Activated CD4-positive, alpha-beta T cell treated with anti-CD3 and anti-CD28 coated beads, Interleukin-2, amount 10 ng/mL, durations not matched to agents 24 days and 14 days (primary cell): ENCODE measurements around the gene DUSP10. TPM values are rescaled to one million over a fixed set of nuclear protein-coding genes. Genes with fewer than 3 reads are reported as not detected.
A peak's percentile ranks its signal among the peaks of the same experiment; 100 is the strongest.

Experiments used
- DNase-seq: peaks from one replicate; pipeline ENCODE4 v3.0.0; 2022
- H3K27ac Mint-ChIP-seq: one replicate; pipeline ENCODE4 v1.8.0; 2022; ENCODE audit warnings: mild to moderate bottlenecking, mixed read lengths
- H3K27me3 Mint-ChIP-seq: one replicate; pipeline ENCODE4 v1.8.0; 2022; ENCODE audit warnings: mixed read lengths
- H3K36me3 Mint-ChIP-seq: one replicate; pipeline ENCODE4 v1.8.0; 2022; ENCODE audit warnings: low read depth, mild to moderate bottlenecking, mixed read lengths
- H3K4me1 Mint-ChIP-seq: one replicate; pipeline ENCODE4 v1.8.0; 2021; ENCODE audit warnings: mixed read lengths
- H3K4me3 Mint-ChIP-seq: one replicate; pipeline ENCODE4 v1.8.0; 2022; ENCODE audit warnings: mild to moderate bottlenecking, moderate library complexity, mixed read lengths
- H3K9me3 Mint-ChIP-seq: one replicate; pipeline ENCODE4 v1.8.0; 2021; ENCODE audit warnings: mixed read lengths
- intact Hi-C: fragments of 100-400 bp; cut with micrococcal nuclease; formaldehyde crosslinking; loops from one replicate; pipeline ENCODE4 v1.15.1; 2023
- total RNA-seq: library from RNA; stranded (reverse); gene quantifications from 2 replicates; pipeline ENCODE4 v1.2.3, GENCODE V29; 2022

DUSP10 gene
- total RNA-seq, 1 donor from 2014 or later, result 13.5 TPM

GRCh38 chr1:221735999-221736398 is 5.9 kb downstream of the DUSP10 start:
- intact Hi-C loops, result no loop called here
- Mint-ChIP-seq H3K4me3 (peak overlapping the region; percentile 9), H3K36me3 (peaks cover 70% of the 10 kb centered on the region), H3K9me3 (peaks cover 20% of the 10 kb centered on the region), H3K27me3 (no peaks in the 10 kb centered on the region), H3K27ac (no peak overlapping the region), H3K4me1 (peaks cover 63% of the 10 kb centered on the region)
- no peak for DNase-seq

GRCh38 chr1:221734187-221734586 is 7.7 kb downstream of the DUSP10 start:
- no peak for DNase-seq
- peaks cover 73% of the 10 kb centered on the region for H3K36me3 Mint-ChIP-seq
- intact Hi-C loops, result no loop called here
- H3K27ac Mint-ChIP-seq, result no peak overlapping the region
- H3K9me3 Mint-ChIP-seq, result peaks cover 20% of the 10 kb centered on the region
- no peaks in the 10 kb centered on the region for H3K27me3 Mint-ChIP-seq
- H3K4me3 Mint-ChIP-seq, result peak overlapping the region; percentile 6
- peaks cover 66% of the 10 kb centered on the region for H3K4me1 Mint-ChIP-seq

GRCh38 chr1:221732052-221732451 is 9.8 kb downstream of the DUSP10 start:
- H3K9me3 Mint-ChIP-seq, result peaks cover 9% of the 10 kb centered on the region
- intact Hi-C loops, result no loop called here
- no peak overlapping the region for H3K27ac Mint-ChIP-seq
- no peaks in the 10 kb centered on the region for H3K27me3 Mint-ChIP-seq
- peaks cover 69% of the 10 kb centered on the region for H3K4me1 Mint-ChIP-seq
- H3K4me3 Mint-ChIP-seq, result no peak overlapping the region
- peaks cover 61% of the 10 kb centered on the region for H3K36me3 Mint-ChIP-seq
- DNase-seq, result no peak

GRCh38 chr1:221729771-221730330 is 12.0 kb downstream of the DUSP10 start:
- Mint-ChIP-seq H3K9me3 (peaks cover 10% of the 10 kb centered on the region), H3K36me3 (peaks cover 51% of the 10 kb centered on the region), H3K27ac (peak overlapping the region; percentile 62), H3K4me3 (peak overlapping the region; percentile 61), H3K4me1 (peaks cover 69% of the 10 kb centered on the region), H3K27me3 (no peaks in the 10 kb centered on the region)
- no peak for DNase-seq
- intact Hi-C loops, result loop anchor here (5.0 kb wide), 1 partner anchor 262 kb away; no protein-coding TSS in a partner anchor

GRCh38 chr1:221728037-221728505 is 13.8 kb downstream of the DUSP10 start:
- DNase-seq, result no peak
- Mint-ChIP-seq H3K27ac (peak overlapping the region; percentile 75), H3K9me3 (peaks cover 21% of the 10 kb centered on the region), H3K36me3 (peaks cover 50% of the 10 kb centered on the region), H3K4me1 (peaks cover 63% of the 10 kb centered on the region), H3K27me3 (no peaks in the 10 kb centered on the region), H3K4me3 (peak overlapping the region; percentile 36)
- intact Hi-C loops, result loop anchor here (5.0 kb wide), 1 partner anchor 264 kb away; no protein-coding TSS in a partner anchor

- no peak for DNase-seq
- Mint-ChIP-seq H3K4me1 (peaks cover 62% of the 10 kb centered on the region), H3K27ac (peak overlapping the region; percentile 75), H3K27me3 (no peaks in the 10 kb centered on the region), H3K9me3 (peaks cover 28% of the 10 kb centered on the region), H3K36me3 (peaks cover 53% of the 10 kb centered on the region), H3K4me3 (peak overlapping the region; percentile 41)
- intact Hi-C loops, result loop anchor here (5.0 kb wide), 1 partner anchor 265 kb away; no protein-coding TSS in a partner anchor
Observed at GRCh38 chr1:221727146-221728036, 14.5 kb downstream of the DUSP10 start.

- peaks cover 60% of the 10 kb centered on the region for H3K36me3 Mint-ChIP-seq
- intact Hi-C loops, result loop anchor here (1.0 to 5.0 kb wide), 5 partner anchors 14 to 266 kb away; partner anchors contain the start of gene DUSP10
Observed at GRCh38 chr1:221725735-221726672, 15.9 kb downstream of the DUSP10 start.

DNA sequence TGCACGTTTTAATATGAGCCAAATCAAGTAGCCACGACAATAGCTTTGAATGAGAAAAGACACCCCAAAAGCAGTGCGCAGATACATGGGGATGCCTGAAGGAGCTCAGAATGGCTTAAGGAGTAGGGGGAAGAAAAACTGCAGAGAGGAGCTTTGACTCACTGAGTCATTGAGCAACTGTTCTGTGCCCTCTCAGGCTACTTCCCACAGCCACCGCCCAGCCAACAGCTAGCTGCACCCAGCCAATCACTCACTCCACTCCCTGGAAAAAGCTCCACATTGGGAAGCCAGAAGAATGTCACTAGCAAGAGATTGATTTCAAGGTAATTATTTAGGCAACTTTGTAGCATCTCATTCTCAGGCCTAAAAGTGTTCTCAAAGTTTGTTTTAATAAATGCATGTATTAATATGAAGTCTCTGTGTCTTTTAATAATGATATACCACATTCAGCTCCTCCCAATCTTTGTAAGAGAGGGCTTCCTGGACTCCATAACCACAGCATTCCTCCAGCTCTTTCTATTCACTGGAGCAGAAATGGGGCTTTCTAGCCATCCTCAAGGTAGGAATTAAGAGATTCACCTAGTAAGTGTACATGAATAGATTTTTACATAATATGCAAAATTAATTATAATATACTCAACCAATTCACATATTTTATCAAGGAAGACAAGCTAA is 16.8 kb downstream of the DUSP10 start:
- Mint-ChIP-seq H3K4me1 (peaks cover 73% of the 10 kb centered on the region), H3K4me3 (no peak overlapping the region), H3K27me3 (no peaks in the 10 kb centered on the region), H3K9me3 (peaks cover 37% of the 10 kb centered on the region), H3K36me3 (peaks cover 62% of the 10 kb centered on the region), H3K27ac (peak overlapping the region; percentile 54)
- peak; percentile 52 for DNase-seq
- intact Hi-C loops, result loop anchor here (5.0 kb wide), 1 partner anchor 267 kb away; no protein-coding TSS in a partner anchor

More at GRCh38 chr1:221725735-221726672, 15.9 kb downstream of the DUSP10 start:
- DNase-seq, result no peak
- H3K9me3 Mint-ChIP-seq, result peaks cover 35% of the 10 kb centered on the region
- peak overlapping the region; percentile 65 for H3K4me3 Mint-ChIP-seq
- peaks cover 71% of the 10 kb centered on the region for H3K4me1 Mint-ChIP-seq
- peak overlapping the region; percentile 93 for H3K27ac Mint-ChIP-seq
- no peaks in the 10 kb centered on the region for H3K27me3 Mint-ChIP-seq

DNA sequence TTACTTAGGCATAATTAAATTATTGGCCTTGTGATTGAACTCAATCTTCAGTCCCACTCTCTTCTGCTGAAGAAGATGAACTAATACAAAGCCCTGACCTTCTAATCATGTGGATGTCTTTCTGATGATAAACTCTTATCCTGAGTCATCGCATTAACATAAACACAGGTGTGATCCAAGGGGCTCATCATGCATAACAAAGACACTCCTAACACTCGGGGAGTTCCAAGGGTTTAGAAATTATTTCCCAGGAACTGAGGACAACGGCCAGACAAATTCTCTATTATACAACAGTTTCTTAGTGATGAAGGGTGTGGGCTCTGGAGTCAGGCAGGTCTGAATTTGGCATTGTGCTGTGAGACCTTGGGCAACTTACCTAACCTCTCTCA is 18.0 kb downstream of the DUSP10 start:
- peaks cover 72% of the 10 kb centered on the region for H3K4me1 Mint-ChIP-seq
- no peak overlapping the region for H3K4me3 Mint-ChIP-seq
- H3K27ac Mint-ChIP-seq, result no peak overlapping the region
- peaks cover 37% of the 10 kb centered on the region for H3K9me3 Mint-ChIP-seq
- no peaks in the 10 kb centered on the region for H3K27me3 Mint-ChIP-seq
- peaks cover 67% of the 10 kb centered on the region for H3K36me3 Mint-ChIP-seq
- intact Hi-C loops, result no loop called here
- no peak for DNase-seq

DNA sequence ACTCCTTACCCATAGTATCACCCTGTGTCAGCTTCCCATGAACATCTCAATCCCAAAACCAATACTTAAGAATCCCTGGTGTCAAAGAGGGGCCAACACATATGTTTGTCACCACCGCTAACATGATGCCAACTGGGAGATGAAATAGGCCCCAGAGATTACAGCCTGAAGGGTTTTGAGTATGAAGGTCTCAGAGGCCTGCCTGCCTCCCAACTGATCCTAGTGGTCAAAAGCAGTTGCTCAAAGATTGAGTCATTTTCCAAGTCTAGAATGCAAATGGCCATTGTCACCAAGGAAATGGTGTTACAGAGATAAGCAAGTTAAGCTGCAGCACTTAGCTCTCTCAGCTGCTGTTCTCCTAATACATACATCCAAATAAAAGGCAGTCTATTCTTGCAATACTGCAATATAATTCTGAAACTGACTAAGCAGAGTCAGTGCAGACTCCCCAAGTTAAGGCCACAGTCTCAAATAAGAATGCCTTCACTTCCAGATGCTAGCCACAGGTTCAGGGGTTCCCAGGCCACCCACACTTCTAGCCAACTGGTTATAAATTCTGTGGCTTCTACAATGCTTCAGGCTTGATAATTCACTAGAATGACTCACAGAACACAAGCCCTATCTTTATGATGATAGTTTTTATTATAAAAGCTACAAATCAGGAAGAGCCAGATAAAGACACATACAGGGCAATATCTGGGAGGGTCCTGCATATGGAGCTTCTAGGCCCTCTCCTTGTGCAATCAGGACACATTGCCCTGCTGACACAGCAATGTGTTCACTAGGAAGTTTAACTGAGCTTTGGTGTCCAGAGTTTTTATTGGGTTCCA is 18.7 kb downstream of the DUSP10 start:
- H3K9me3 Mint-ChIP-seq, result peaks cover 36% of the 10 kb centered on the region
- peak; percentile 52 for DNase-seq
- peaks cover 67% of the 10 kb centered on the region for H3K36me3 Mint-ChIP-seq
- intact Hi-C loops, result no loop called here
- H3K27ac Mint-ChIP-seq, result no peak overlapping the region
- H3K27me3 Mint-ChIP-seq, result no peaks in the 10 kb centered on the region
- no peak overlapping the region for H3K4me3 Mint-ChIP-seq
- peaks cover 69% of the 10 kb centered on the region for H3K4me1 Mint-ChIP-seq

- Mint-ChIP-seq H3K4me1 (peaks cover 63% of the 10 kb centered on the region), H3K27ac (peak overlapping the region; percentile 55), H3K36me3 (peaks cover 66% of the 10 kb centered on the region), H3K27me3 (no peaks in the 10 kb centered on the region), H3K4me3 (no peak overlapping the region), H3K9me3 (peaks cover 32% of the 10 kb centered on the region)
- peak; percentile 50 for DNase-seq
- intact Hi-C loops, result no loop called here
Observed at GRCh38 chr1:221722254-221723017, 19.5 kb downstream of the DUSP10 start.

DNA sequence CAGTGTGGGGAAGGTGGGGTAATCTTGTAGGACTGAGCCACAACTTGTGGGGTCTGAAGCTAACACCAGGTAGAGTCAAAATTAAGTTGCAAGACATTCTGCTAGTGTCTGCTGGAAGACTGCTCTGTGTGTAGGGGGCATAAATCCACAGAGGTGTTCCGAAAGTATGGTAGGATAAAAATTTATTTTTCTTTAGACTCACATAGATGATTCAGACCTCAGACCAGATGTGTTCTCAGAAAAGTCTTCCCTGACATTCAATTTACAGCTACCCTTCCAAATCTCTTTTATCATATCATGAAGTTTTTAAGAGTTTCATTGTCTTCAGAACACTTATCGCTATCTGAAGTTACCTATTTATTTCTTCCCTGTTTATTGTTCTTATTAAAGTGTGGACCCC is 21.3 kb downstream of the DUSP10 start:
- H3K4me1 Mint-ChIP-seq, result peaks cover 63% of the 10 kb centered on the region
- H3K36me3 Mint-ChIP-seq, result peaks cover 74% of the 10 kb centered on the region

More for the DNA sequence above, 21.3 kb downstream of the DUSP10 start:
- Mint-ChIP-seq H3K9me3 (peaks cover 29% of the 10 kb centered on the region), H3K27ac (no peak overlapping the region), H3K4me3 (no peak overlapping the region), H3K27me3 (no peaks in the 10 kb centered on the region)
- no peak for DNase-seq
- intact Hi-C loops, result no loop called here
